Activated CD4-positive, CD25-positive, alpha-beta regulatory T cell treated with anti-CD3 and anti-CD28 coated beads, Interleukin-2, amount 50 U/mL, for 72 hours (primary cell): Measurements from ENCODE around the gene TNS2.

Experiments used
- DNase-seq: peaks from one replicate; pipeline ENCODE4 v3.0.0; 2021

The TNS2 gene

GRCh38 chr12:53068811-53069585 lies 19.1 kb downstream of the TNS2 start:
- DNase-seq = no peak

- DNase-seq = no peak
These were observed 20.0 kb downstream of the TNS2 start for GRCh38 chr12:53069621-53070410.

GRCh38 chr12:53070877-53071492 lies 21.1 kb downstream of the TNS2 start:
- DNase-seq = no peak

GRCh38 chr12:53071591-53072551 lies 22.0 kb downstream of the TNS2 start:
- no peak for DNase-seq

- no peak for DNase-seq
These were observed 24.0 kb downstream of the TNS2 start for GRCh38 chr12:53073881-53074280.

GRCh38 chr12:53074283-53074998 lies 24.6 kb downstream of the TNS2 start:
- DNase-seq = no peak

- DNase-seq = no peak
These were observed 25.1 kb downstream of the TNS2 start for GRCh38 chr12:53074999-53075370.

- DNase-seq = no peak
These were observed 26.6 kb downstream of the TNS2 start for GRCh38 chr12:53076461-53076860.

- DNase-seq = no peak
These were observed 27.2 kb downstream of the TNS2 start for GRCh38 chr12:53077030-53077429.

GRCh38 chr12:53078425-53079225 lies 28.8 kb downstream of the TNS2 start:
- no peak for DNase-seq

GRCh38 chr12:53079226-53080117 lies 29.6 kb downstream of the TNS2 start, which contains the start of gene SPRYD3:
TSS of gene SPRYD3 (minus strand) at chr12:53079390. CDS start at chr12:53079333, 57 bp downstream.
- DNase-seq = peak; percentile 99

- no peak for DNase-seq
These were observed 32.8 kb downstream of the TNS2 start for GRCh38 chr12:53082637-53083175.

GRCh38 chr12:53086361-53086760 lies 36.5 kb downstream of the TNS2 start:
- DNase-seq = no peak

GRCh38 chr12:53090105-53090504 lies 40.2 kb downstream of the TNS2 start:
- DNase-seq = no peak

- DNase-seq = no peak
These were observed 40.7 kb downstream of the TNS2 start for GRCh38 chr12:53090554-53090953.

GRCh38 chr12:53091756-53092155 lies 41.9 kb downstream of the TNS2 start:
- DNase-seq = no peak

GRCh38 chr12:53093777-53094393 lies 44.0 kb downstream of the TNS2 start:
- DNase-seq = no peak

GRCh38 chr12:53094394-53094787 lies 44.5 kb downstream of the TNS2 start:
- no peak for DNase-seq
